ENCODE data around the gene KRTAP4-1.

DNA sequence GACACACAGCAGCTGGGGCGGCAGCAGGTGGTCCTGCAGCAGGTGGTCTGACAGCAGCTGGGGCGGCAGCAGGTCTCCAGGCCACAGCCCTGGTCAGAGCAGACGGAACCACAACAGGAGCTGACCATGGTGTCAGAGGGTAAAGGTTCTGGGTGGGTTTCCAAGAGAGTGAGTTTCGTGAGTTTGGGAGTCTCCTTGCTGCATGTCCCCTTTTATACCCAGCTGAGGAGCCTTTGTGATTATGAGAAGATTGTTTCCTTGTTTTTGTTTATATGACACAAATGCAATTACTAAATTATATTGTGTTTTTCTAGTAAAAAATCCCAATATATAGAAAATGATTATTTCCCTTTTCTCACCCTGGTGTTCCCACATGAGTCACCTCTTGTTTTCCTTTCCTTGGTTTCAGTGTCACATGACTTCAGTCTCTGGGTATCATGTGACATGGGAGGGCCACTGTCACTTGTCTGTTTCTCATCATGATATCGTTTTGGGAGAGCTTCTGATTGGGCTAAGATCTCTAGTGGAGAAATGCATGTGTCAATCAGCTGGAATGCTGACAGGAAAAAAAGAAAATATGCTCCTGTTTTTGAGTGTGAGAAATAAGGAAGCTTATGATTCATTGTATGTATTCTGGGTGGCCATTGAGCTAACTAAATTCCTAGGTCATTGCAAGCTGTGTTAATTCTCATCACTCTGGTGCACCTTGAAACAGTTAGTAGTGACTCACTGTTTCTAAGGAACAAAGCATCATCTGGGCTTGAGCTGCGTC, 44.2 kb downstream of the KRTAP4-1 start, which contains the start of gene KRTAP4-6:
- TF ChIP-seq, protein P1, sequence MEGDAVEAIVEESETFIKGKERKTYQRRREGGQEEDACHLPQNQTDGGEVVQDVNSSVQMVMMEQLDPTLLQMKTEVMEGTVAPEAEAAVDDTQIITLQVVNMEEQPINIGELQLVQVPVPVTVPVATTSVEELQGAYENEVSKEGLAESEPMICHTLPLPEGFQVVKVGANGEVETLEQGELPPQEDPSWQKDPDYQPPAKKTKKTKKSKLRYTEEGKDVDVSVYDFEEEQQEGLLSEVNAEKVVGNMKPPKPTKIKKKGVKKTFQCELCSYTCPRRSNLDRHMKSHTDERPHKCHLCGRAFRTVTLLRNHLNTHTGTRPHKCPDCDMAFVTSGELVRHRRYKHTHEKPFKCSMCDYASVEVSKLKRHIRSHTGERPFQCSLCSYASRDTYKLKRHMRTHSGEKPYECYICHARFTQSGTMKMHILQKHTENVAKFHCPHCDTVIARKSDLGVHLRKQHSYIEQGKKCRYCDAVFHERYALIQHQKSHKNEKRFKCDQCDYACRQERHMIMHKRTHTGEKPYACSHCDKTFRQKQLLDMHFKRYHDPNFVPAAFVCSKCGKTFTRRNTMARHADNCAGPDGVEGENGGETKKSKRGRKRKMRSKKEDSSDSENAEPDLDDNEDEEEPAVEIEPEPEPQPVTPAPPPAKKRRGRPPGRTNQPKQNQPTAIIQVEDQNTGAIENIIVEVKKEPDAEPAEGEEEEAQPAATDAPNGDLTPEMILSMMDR (IDR thresholded peaks at IDR 0.05; ENCODE audit: low read depth, low read length, missing input control) = no peak
- TF ChIP-seq, protein P2, sequence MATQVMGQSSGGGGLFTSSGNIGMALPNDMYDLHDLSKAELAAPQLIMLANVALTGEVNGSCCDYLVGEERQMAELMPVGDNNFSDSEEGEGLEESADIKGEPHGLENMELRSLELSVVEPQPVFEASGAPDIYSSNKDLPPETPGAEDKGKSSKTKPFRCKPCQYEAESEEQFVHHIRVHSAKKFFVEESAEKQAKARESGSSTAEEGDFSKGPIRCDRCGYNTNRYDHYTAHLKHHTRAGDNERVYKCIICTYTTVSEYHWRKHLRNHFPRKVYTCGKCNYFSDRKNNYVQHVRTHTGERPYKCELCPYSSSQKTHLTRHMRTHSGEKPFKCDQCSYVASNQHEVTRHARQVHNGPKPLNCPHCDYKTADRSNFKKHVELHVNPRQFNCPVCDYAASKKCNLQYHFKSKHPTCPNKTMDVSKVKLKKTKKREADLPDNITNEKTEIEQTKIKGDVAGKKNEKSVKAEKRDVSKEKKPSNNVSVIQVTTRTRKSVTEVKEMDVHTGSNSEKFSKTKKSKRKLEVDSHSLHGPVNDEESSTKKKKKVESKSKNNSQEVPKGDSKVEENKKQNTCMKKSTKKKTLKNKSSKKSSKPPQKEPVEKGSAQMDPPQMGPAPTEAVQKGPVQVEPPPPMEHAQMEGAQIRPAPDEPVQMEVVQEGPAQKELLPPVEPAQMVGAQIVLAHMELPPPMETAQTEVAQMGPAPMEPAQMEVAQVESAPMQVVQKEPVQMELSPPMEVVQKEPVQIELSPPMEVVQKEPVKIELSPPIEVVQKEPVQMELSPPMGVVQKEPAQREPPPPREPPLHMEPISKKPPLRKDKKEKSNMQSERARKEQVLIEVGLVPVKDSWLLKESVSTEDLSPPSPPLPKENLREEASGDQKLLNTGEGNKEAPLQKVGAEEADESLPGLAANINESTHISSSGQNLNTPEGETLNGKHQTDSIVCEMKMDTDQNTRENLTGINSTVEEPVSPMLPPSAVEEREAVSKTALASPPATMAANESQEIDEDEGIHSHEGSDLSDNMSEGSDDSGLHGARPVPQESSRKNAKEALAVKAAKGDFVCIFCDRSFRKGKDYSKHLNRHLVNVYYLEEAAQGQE (IDR thresholded peaks at IDR 0.05) = no peak
- TF ChIP-seq SP1 (IDR thresholded peaks at IDR 0.05) (no peak), FOXA1 (IDR thresholded peaks at IDR 0.05) (no peak), HNF4A (conservative IDR thresholded peaks at IDR 0.05) (no peak), JUND (IDR thresholded peaks at IDR 0.05) (no peak), GABPA (IDR thresholded peaks at IDR 0.05 in 1 of 2, conservative IDR thresholded peaks at IDR 0.05 in 1 of 2) (no peak), EGR1 (IDR thresholded peaks at IDR 0.05; ENCODE audit: low read depth in 2 of 2) (no peak)
- TF ChIP-seq, protein P3, sequence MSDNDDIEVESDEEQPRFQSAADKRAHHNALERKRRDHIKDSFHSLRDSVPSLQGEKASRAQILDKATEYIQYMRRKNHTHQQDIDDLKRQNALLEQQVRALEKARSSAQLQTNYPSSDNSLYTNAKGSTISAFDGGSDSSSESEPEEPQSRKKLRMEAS (IDR thresholded peaks at IDR 0.05) = no peak
